Germinal center (tissue), 1 donor: ENCODE data around the gene C1orf74.

Experiments used
- DNase-seq: peaks from one replicate; pipeline ENCODE4 v3.0.0; 2012; ENCODE audit warnings: mixed read lengths, low spot score

Gene C1orf74

GRCh38 chr1:209784265-209785169 lies at the start of gene C1orf74:
Gene C1orf74, minus strand, starts transcription at chr1:209784559. Its CDS starts 925 bp downstream, at chr1:209783634.
- DNase-seq: peak; percentile 99

GRCh38 chr1:209831615-209832014 lies 47.3 kb upstream of the C1orf74 start:
- DNase-seq: no peak

- DNase-seq: no peak
These were observed 46.4 kb upstream of the C1orf74 start for GRCh38 chr1:209830722-209831121.

GRCh38 chr1:209829716-209830115 lies 45.4 kb upstream of the C1orf74 start:
- no peak for DNase-seq

GRCh38 chr1:209827384-209828262 lies 43.3 kb upstream of the C1orf74 start, which contains the start of gene UTP25:
Gene UTP25, plus strand, starts transcription at chr1:209827972. Its CDS starts 92 bp downstream, at chr1:209828064.
- peak; percentile 85 for DNase-seq

- no peak for DNase-seq
These were observed 41.5 kb upstream of the C1orf74 start for GRCh38 chr1:209825591-209826434.

GRCh38 chr1:209823143-209824041 lies 39.0 kb upstream of the C1orf74 start:
- DNase-seq: peak; percentile 50

GRCh38 chr1:209822706-209823105 lies 38.3 kb upstream of the C1orf74 start:
- no peak for DNase-seq

- no peak for DNase-seq
These were observed 36.6 kb upstream of the C1orf74 start for GRCh38 chr1:209820986-209821385.

GRCh38 chr1:209819058-209819457 lies 34.7 kb upstream of the C1orf74 start:
- no peak for DNase-seq

GRCh38 chr1:209817691-209818090 lies 33.3 kb upstream of the C1orf74 start:
- DNase-seq: no peak

- DNase-seq: no peak
These were observed 32.6 kb upstream of the C1orf74 start for GRCh38 chr1:209816923-209817322.

- DNase-seq: no peak
These were observed 31.6 kb upstream of the C1orf74 start for GRCh38 chr1:209815931-209816341.

GRCh38 chr1:209815490-209815889 lies 31.1 kb upstream of the C1orf74 start:
- no peak for DNase-seq

GRCh38 chr1:209813902-209814301 lies 29.5 kb upstream of the C1orf74 start:
- no peak for DNase-seq

- DNase-seq: no peak
These were observed 26.4 kb upstream of the C1orf74 start for GRCh38 chr1:209810783-209811182.

GRCh38 chr1:209809611-209810010 lies 25.3 kb upstream of the C1orf74 start:
- DNase-seq: no peak

GRCh38 chr1:209808059-209808581 lies 23.8 kb upstream of the C1orf74 start:
- DNase-seq: no peak

- no peak for DNase-seq
These were observed 23.1 kb upstream of the C1orf74 start for GRCh38 chr1:209807509-209807908.
